Activated CD8-positive, alpha-beta memory T cell treated with anti-CD3 and anti-CD28 coated beads, Interleukin-2, amount 50 U/mL, for 24 hours (primary cell): ENCODE results near the gene ATCAY.

Experiments
- DNase-seq: peaks from one replicate; pipeline ENCODE4 v3.0.0-alpha.2; 2020; ENCODE audit errors: extremely low read depth

Gene ATCAY

GRCh38 chr19:3970313-3970807 is 89.9 kb downstream of the ATCAY start:
- no peak for DNase-seq

- peak; percentile 87 for DNase-seq
Measured at GRCh38 chr19:3970808-3971598, 90.5 kb downstream of the ATCAY start, which contains the start of gene DAPK3. DAPK3 (minus strand) TSS chr19:3971099; CDS start chr19:3969735, 1,364 bp downstream.

GRCh38 chr19:3975144-3975543 is 94.7 kb downstream of the ATCAY start:
- DNase-seq: no peak

- DNase-seq: no peak
Measured at GRCh38 chr19:3975637-3976087, 95.2 kb downstream of the ATCAY start.

GRCh38 chr19:3976495-3977241 is 96.2 kb downstream of the ATCAY start:
- no peak for DNase-seq
